Gastrocnemius medialis (tissue), 4 donors: Measurements from ENCODE around the gene IL27RA. TPM values are rescaled to one million over a fixed set of nuclear protein-coding genes. Genes with fewer than 3 reads are reported as not detected.
"Not testable (repeated sequence)": the region's sequence is repeated elsewhere in the genome, so short reads cannot be mapped to it uniquely, and the experiment has no call there.

Experiments used
- ATAC-seq, 2 donors: fragments of 150-250 bp; one replicate each; pipeline ENCODE4 v1.9.1; 2016
- DNase-seq, 2 donors: peaks; one replicate each; pipeline ENCODE4 v3.0.0-alpha.2; 2019
- H3K27ac ChIP-seq, 4 donors: fragments of 200-600 bp; sonication (generic); 1 replicate in 1 of 4; 2 replicates in 3 of 4; pipeline ENCODE4 v1.5.1; 2016 to 2018; ENCODE audit warnings: mild to moderate bottlenecking in 2 of 4, moderate library complexity in 1 of 4
- H3K27me3 ChIP-seq, 3 donors: fragments of 200-600 bp; sonication (generic) in 2 of 3; 1 replicate in 1 of 3; 2 replicates in 2 of 3; pipeline versions ENCODE4 v1.5.1 to v1.6.0; 2016 to 2019; ENCODE audit warnings: mild to moderate bottlenecking in 1 of 3, moderate library complexity in 1 of 3
- H3K36me3 ChIP-seq, 2 donors: fragments of 200-600 bp; sonication (generic) in 1 of 2; one replicate each; pipeline ENCODE4 v1.5.1; 2017 to 2018
- H3K4me1 ChIP-seq, 2 donors: fragments of 200-600 bp; sonication (generic) in 1 of 2; one replicate each; pipeline ENCODE4 v1.5.1; 2016 to 2017; ENCODE audit warnings: mild to moderate bottlenecking in 2 of 2
- H3K4me3 ChIP-seq, 4 donors: fragments of 200-600 bp; sonication (generic) in 3 of 4; 1 replicate in 1 of 4; 2 replicates in 3 of 4; pipeline ENCODE4 v1.5.1; 2016 to 2019; ENCODE audit warnings: mild to moderate bottlenecking in 2 of 4
- H3K9me3 ChIP-seq, 3 donors: fragments of 200-600 bp; sonication (generic) in 2 of 3; 1 replicate in 1 of 3; 2 replicates in 2 of 3; pipeline ENCODE4 v1.5.1; 2016 to 2019
- CTCF ChIP-seq, 5 experiments: fragments of 450-650 bp in 3 of 5; fragments of 200-600 bp in 2 of 5; sonication (generic) in 2 of 5; IDR thresholded peaks in 4 of 5; conservative IDR thresholded peaks in 1 of 5; 1 replicate in 4 of 5; 2 replicates in 1 of 5; pipeline ENCODE4 v1.5.1; 2016 to 2019; ENCODE audit warnings: antibody characterized with exemption in 5 of 5, mild to moderate bottlenecking in 3 of 5, moderate library complexity in 3 of 5
- POLR2A ChIP-seq, 2 donors: fragments of 450-650 bp; IDR thresholded peaks; one replicate each; pipeline ENCODE4 v1.6.1; 2017; ENCODE audit warnings: antibody characterized with exemption in 2 of 2, mild to moderate bottlenecking in 2 of 2, moderate library complexity in 2 of 2
- in situ Hi-C, 4 donors: fragments of 200-750 bp; cut with MboI; loops; one replicate each; pipeline versions ENCODE4 v1.15.0 to v1.8.0; 2017; ENCODE audit warnings: low sequenced_read_pairs in 4 of 4
- intact Hi-C: fragments of 100-400 bp; cut with DNase I; formaldehyde crosslinking; loops from one replicate; pipeline ENCODE4 v1.15.1; 2023; ENCODE audit warnings: low total_unique reads
- total RNA-seq, 4 donors: library from RNA; depleted of rRNA; stranded (reverse); fragments of >200 nt; gene quantifications; one replicate each; pipeline versions ENCODE4 v1.1.0 to v1.2.3, GENCODE V29; 2016

IL27RA gene
- total RNA-seq, 4 donors from 2014 or later, result 1.4 to 3.7 (median 2.0) TPM

- intact Hi-C loops, result no loop called here
- ATAC-seq (no peak), DNase-seq (no peak)
- Histone ChIP-seq H3K36me3 (no peaks in the 10 kb centered on the region), H3K9me3 (no peaks in the 10 kb centered on the region), H3K4me1 (no peaks in the 10 kb centered on the region), H3K27ac (no peak overlapping the region), H3K27me3 (no peaks in the 10 kb centered on the region), H3K4me3 (no peak overlapping the region)
- no peak for TF ChIP-seq CTCF (IDR thresholded peaks at IDR 0.05 in 4 of 5, conservative IDR thresholded peaks at IDR 0.05 in 1 of 5)
- TF ChIP-seq POLR2A (IDR thresholded peaks at IDR 0.05), result no peak
- in situ Hi-C loops, result no loop called here
Measured at GRCh38 chr19:14012378-14012915, 19.1 kb upstream of the IL27RA start.

- H3K36me3 ChIP-seq, result no peaks in the 10 kb centered on the region
- DNase-seq (no peak), ATAC-seq (no peak)
- no peaks in the 10 kb centered on the region for H3K9me3 ChIP-seq
- H3K4me1 ChIP-seq, result no peaks in the 10 kb centered on the region
- H3K27ac ChIP-seq, result no peak overlapping the region
- in situ Hi-C loops, result no loop called here
- no peaks in the 10 kb centered on the region for H3K27me3 ChIP-seq
- H3K4me3 ChIP-seq, result no peak overlapping the region
- TF ChIP-seq CTCF (IDR thresholded peaks at IDR 0.05 in 4 of 5, conservative IDR thresholded peaks at IDR 0.05 in 1 of 5) (no peak), POLR2A (IDR thresholded peaks at IDR 0.05) (no peak)
- intact Hi-C loops, result no loop called here
Measured at GRCh38 chr19:14015524-14016035, 16.0 kb upstream of the IL27RA start.

GRCh38 chr19:14019100-14019499 lies 12.5 kb upstream of the IL27RA start:
- in situ Hi-C loops (no loop called here), intact Hi-C loops (no loop called here)
- Histone ChIP-seq H3K36me3 (no peaks in the 10 kb centered on the region), H3K27ac (no peak overlapping the region), H3K4me3 (no peak overlapping the region), H3K9me3 (no peaks in the 10 kb centered on the region), H3K27me3 (no peaks in the 10 kb centered on the region), H3K4me1 (no peaks in the 10 kb centered on the region)
- no peak for TF ChIP-seq POLR2A (IDR thresholded peaks at IDR 0.05)
- TF ChIP-seq CTCF (IDR thresholded peaks at IDR 0.05 in 4 of 5, conservative IDR thresholded peaks at IDR 0.05 in 1 of 5), result no peak
- ATAC-seq (no peak), DNase-seq (no peak)

GRCh38 chr19:14019739-14020138 lies 11.8 kb upstream of the IL27RA start:
- H3K9me3 ChIP-seq, in situ Hi-C loops, intact Hi-C loops, H3K36me3 ChIP-seq, H3K27ac ChIP-seq, ATAC-seq, H3K27me3 ChIP-seq, DNase-seq, H3K4me3 ChIP-seq, H3K4me1 ChIP-seq: not testable (repeated sequence)

- no peak overlapping the region for H3K27ac ChIP-seq
- H3K4me3 ChIP-seq, result no peak overlapping the region
- ATAC-seq (no peak), DNase-seq (no peak)
- no peaks in the 10 kb centered on the region for H3K4me1 ChIP-seq
- no peaks in the 10 kb centered on the region for H3K27me3 ChIP-seq
- H3K9me3 ChIP-seq, result no peaks in the 10 kb centered on the region
- in situ Hi-C loops (no loop called here), intact Hi-C loops (no loop called here)
- no peaks in the 10 kb centered on the region for H3K36me3 ChIP-seq
- TF ChIP-seq CTCF (IDR thresholded peaks at IDR 0.05 in 4 of 5, conservative IDR thresholded peaks at IDR 0.05 in 1 of 5), result no peak
- no peak for TF ChIP-seq POLR2A (IDR thresholded peaks at IDR 0.05)
Measured at GRCh38 chr19:14021474-14021873, 10.1 kb upstream of the IL27RA start.
